Measurements from ENCODE around the gene MLC1.
"Not testable (repeated sequence)": the region's sequence is repeated elsewhere in the genome, so short reads cannot be mapped to it uniquely, and the experiment has no call there.

Gene MLC1

GRCh38 chr22:50101870-50102565 lies 16.8 kb upstream of the MLC1 start:
- no peak for DNase-seq

GRCh38 chr22:50098052-50098451 lies 12.8 kb upstream of the MLC1 start:
- DNase-seq = no peak

- no peak for DNase-seq
Measured at GRCh38 chr22:50092342-50092741, 7.1 kb upstream of the MLC1 start.

GRCh38 chr22:50091092-50091768 lies 6.0 kb upstream of the MLC1 start:
- no peak for DNase-seq

GRCh38 chr22:50090412-50090714 lies 5.1 kb upstream of the MLC1 start:
- no peak for DNase-seq

GRCh38 chr22:50089682-50090411 lies 4.6 kb upstream of the MLC1 start, which contains the start of gene MOV10L1:
MOV10L1 (plus strand) TSS chr22:50090006; CDS start chr22:50090089, 83 bp downstream.
- DNase-seq = no peak

GRCh38 chr22:50089231-50089630 lies 4.0 kb upstream of the MLC1 start:
- no peak for DNase-seq

GRCh38 chr22:50088096-50088495 lies 2.9 kb upstream of the MLC1 start:
- no peak for DNase-seq

- no peak for DNase-seq
Measured at GRCh38 chr22:50087646-50088045, 2.4 kb upstream of the MLC1 start.

- not testable (repeated sequence) for DNase-seq
Measured at GRCh38 chr22:50086975-50087374, 1.7 kb upstream of the MLC1 start.

- no peak for DNase-seq
Measured at GRCh38 chr22:50086526-50086925, 1.3 kb upstream of the MLC1 start.

- DNase-seq = no peak
Measured at GRCh38 chr22:50084614-50085021, 608 bp downstream of the MLC1 start.

- no peak for DNase-seq
Measured at GRCh38 chr22:50084080-50084477, 1.1 kb downstream of the MLC1 start.

- no peak for DNase-seq
Measured at GRCh38 chr22:50083462-50084079, 1.7 kb downstream of the MLC1 start.

GRCh38 chr22:50082961-50083461 lies 2.2 kb downstream of the MLC1 start:
- DNase-seq = no peak

- no peak for DNase-seq
Measured at GRCh38 chr22:50082197-50082715, 3.0 kb downstream of the MLC1 start.

- no peak for DNase-seq
Measured at GRCh38 chr22:50081426-50082196, 3.6 kb downstream of the MLC1 start.

- no peak for DNase-seq
Measured at GRCh38 chr22:50080077-50080465, 5.2 kb downstream of the MLC1 start.

GRCh38 chr22:50078761-50079160 lies 6.5 kb downstream of the MLC1 start:
- DNase-seq = no peak

GRCh38 chr22:50078246-50078645 lies 7.0 kb downstream of the MLC1 start:
- no peak for DNase-seq

- no peak for DNase-seq
Measured at GRCh38 chr22:50076646-50077535, 8.3 kb downstream of the MLC1 start.
